Smooth muscle cell of trachea (primary cell): ENCODE data around the gene TSPY9. TPM values are rescaled to one million over a fixed set of nuclear protein-coding genes. Genes with fewer than 3 reads are reported as not detected.

Source experiments
- total RNA-seq: library from RNA; depleted of rRNA; stranded (reverse); fragments of >200 nt; gene quantifications from 2 replicates; pipeline ENCODE4 v1.2.1, GENCODE V29; 2014

TSPY9 gene, protein sequence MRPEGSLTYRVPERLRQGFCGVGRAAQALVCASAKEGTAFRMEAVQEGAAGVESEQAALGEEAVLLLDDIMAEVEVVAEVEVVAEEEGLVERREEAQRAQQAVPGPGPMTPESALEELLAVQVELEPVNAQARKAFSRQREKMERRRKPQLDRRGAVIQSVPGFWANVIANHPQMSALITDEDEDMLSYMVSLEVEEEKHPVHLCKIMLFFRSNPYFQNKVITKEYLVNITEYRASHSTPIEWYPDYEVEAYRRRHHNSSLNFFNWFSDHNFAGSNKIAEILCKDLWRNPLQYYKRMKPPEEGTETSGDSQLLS
- total RNA-seq: not detected in 2 replicates

DNA sequence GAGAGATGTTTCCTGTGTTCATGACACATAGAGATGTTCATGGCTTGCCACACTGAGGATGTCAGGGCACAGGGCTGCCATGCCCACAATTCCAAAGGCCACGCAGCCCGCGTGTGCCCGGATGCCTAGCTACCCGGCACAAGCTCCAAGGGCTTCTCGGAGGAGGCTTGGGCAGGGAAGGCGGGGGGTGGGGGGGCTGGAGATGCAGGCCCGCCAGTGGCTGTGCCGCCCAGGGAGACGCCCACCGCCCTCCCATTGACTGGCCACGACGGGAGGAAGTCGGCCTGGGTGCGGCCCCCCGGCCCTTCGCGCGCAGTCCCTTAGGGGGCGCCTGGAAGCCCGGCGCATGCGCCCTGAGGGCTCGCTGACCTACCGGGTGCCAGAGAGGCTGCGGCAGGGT, at the start of gene TSPY9:
TSS of gene TSPY9 (plus strand) at position 301 of the 400 bp plus-strand sequence. CDS start at position 347, 46 bp downstream.

GRCh38 chrY:9466655-9467054, 20.4 kb upstream of the TSPY9 start, which contains the start of gene TSPY1:
Gene TSPY1, plus strand, starts transcription at chrY:9466955. Its CDS starts 46 bp downstream, at chrY:9467001.

GRCh38 chrY:9527580-9527979, 40.5 kb downstream of the TSPY9 start, which contains the start of gene TSPY10:
Gene TSPY10, plus strand, starts transcription at chrY:9527880. Its CDS starts 46 bp downstream, at chrY:9527926.

Other genes starting within 250 kb of the TSPY9 start
- not detected in 2 replicates for gene TSPY4, start 149.8 kb upstream of the TSPY9 start, total RNA-seq
- gene TSPY8, start 129.5 kb upstream of the TSPY9 start, total RNA-seq: not detected in 2 replicates
- gene TSPY3, start 88.8 kb upstream of the TSPY9 start, total RNA-seq: not detected in 2 replicates
- not detected in 2 replicates for gene TSPY1, start 20.3 kb upstream of the TSPY9 start, total RNA-seq
- gene TSPY10, start 40.6 kb downstream of the TSPY9 start, total RNA-seq: not detected in 2 replicates